ENCODE results near the gene TIMP3.
A peak's percentile ranks its signal among the peaks of the same experiment; 100 is the strongest.

TIMP3 gene

DNA sequence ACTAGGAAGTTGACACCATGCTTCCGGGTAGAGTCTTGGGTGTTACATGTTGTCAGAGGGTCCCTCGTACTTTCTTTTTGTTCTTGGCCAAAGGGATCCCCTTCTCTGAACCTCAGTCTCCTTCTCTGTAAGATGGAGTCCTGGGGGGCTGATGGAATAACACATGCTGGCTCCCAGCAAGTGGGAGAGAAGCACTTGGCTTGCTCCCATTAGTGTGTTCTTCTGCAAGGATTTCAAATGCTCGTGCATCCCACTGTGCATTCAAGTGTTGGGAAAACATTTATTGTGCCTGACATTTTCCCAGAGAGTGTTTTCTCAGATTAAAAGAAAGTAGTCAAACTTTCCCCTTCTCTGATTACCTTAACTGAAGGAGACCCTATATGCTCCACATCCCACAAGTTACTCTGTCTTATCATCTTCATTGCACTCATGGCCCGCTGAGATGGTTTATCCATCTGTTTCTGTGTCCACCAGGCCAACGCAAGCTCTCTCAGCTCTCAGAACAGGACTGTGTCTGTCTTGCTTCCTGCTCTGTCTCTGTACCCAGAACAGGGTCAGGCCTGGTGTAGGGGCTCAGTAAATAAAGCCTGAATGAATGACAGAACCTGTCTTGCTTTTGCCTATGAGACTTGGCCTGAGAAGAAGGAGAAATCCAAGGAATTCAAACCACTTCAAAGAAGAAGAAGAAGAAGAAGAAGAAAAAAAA, 16.0 kb upstream of the TIMP3 start:
- DNase-seq, result no peak

DNA sequence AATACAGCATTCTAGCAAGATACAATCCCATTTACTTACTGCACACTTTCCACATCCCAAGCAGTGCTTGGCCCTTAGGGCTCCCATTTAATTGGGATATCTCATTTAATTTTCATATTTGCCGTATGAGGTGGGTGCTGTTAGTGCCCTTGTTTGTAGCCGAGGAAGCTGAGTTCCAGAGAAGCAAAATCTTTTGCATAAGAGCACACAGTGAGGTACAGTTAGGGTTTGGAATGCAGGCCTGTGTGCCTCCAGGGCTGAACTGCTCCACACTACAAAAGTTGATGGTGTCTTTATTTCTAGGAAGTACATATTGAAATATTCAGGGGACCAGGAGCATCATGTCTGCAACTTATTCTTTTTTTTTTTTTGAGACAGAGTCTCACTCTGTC, 15.5 kb upstream of the TIMP3 start:
- DNase-seq, result no peak

DNA sequence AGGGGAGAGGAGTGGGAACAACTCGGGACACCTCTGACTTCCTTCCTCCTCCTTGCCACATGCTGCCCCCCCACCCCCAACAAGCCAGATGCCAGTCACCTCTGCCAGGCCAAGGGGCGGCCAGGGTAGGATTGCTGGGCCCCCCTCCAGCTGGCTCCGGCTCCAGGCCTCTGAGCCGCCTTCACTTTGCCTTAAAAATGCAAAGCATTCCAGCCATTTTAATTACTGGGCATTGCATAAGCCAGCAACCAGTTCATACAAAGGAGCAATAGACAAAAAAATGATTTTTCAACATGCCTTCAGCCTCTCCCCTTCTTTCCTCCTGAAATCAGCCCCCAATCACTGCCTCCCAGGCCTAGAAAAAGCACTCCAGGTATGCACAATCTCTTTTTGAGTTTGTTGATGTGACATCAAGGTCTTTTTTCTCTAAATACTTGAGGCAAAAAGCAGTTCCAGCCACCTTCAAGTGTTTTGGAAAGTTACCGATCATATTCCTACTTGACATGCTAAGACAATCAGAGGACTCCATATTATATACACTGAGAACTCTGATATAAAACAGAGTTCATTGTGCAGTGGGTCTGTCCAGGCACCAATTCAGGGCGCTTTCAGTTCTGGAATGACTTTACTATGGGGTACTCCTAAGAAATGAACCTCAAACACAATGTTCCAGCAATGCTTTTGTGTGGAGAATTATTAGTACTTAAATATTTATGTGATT, 12.4 kb upstream of the TIMP3 start:
- no peak for DNase-seq

DNA sequence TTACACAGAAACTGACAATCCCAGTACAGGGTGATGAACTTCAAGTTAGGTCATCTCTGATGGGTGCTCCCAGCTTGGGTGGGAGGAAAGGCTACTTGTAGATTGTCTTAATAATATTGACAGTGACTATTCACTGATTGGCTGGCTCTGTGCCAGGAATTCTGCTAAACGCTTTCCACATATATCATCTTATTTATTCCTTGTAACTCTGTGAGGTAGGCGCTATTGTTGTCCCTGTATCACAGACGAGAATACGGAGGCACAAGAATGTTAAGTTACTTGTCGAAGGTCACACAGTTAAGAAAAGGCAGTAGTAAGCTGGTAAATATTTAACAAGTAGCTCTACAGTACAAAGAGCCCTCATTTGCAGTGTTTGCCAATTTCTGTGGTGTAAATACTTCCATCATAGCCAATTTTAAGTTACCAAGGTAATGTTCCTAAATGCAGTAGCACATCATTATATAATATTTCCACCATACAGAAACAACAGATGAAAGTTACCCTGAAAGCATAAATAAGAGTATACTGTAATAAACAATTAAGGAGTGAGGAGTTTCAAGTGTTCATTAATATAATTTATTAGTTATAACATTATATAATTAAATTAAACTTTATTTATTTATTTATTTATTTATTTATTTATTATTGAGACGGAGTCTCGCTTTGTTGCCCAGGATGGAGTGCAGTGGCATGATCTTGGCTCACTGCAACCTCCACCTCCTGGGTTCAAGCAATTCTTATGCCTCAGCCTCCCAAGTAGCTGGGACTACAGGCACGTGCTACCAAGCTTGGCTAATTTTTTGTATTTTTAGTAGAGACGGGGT, 11.5 kb upstream of the TIMP3 start:
- peak in 1 of 56 donors; percentile 11 for DNase-seq

DNA sequence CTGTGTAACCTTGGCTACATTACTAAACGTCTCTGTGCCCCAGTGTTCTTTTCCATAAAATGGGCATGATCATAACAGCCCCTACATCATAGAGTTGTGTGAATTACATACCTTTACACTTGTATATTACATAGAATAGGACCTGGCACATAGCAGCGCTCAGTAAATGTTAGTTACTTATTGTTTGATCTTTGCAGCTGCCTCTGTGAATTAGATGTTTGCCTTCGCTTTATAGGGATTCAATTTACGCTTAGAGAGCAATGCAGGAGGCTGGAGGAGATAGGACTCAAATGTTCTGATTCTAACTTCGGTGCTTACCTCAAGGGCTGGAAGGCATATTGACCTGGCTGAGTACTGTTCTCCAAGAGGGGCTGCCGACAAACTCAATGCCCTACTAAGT, 10.4 kb upstream of the TIMP3 start:
- no peak for DNase-seq

DNA sequence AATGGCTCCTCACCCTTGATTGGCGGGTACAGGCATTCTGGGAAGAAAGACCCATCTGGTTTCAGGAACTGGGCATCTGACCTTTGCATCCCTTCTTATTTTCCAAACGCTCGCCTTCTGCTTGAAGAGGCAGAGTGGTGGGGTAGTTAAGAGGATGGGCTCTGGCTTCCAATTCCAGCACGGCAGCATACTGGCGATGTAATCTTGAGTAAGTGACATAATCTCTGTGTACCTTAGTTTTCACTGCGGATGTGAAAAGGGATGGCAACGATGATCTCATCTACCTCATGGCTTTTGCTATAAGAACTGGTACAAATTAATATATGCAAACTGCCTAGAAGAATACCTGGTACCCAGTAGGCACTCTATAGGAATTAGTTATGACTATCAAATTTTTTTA, 10.0 kb upstream of the TIMP3 start:
- no peak for DNase-seq

DNA sequence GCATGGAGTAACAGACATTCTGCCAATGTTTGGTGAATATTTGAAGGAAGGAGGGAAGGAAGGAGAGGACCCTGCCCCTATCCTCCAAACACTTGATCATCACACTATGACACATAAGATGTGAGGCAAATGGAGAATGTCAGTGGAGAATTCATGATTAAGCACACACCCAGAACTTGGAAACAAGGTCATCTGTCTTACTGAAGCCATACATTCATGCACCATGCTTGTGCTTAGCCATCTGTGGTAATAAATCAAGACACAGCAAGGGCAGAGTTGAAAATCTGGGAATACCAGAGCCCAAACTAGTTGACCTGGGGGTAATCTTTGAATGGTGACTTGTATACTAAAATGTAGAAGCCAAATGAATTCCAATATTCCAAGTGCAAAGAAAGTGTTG, 7.9 kb upstream of the TIMP3 start:
- DNase-seq, result no peak

DNA sequence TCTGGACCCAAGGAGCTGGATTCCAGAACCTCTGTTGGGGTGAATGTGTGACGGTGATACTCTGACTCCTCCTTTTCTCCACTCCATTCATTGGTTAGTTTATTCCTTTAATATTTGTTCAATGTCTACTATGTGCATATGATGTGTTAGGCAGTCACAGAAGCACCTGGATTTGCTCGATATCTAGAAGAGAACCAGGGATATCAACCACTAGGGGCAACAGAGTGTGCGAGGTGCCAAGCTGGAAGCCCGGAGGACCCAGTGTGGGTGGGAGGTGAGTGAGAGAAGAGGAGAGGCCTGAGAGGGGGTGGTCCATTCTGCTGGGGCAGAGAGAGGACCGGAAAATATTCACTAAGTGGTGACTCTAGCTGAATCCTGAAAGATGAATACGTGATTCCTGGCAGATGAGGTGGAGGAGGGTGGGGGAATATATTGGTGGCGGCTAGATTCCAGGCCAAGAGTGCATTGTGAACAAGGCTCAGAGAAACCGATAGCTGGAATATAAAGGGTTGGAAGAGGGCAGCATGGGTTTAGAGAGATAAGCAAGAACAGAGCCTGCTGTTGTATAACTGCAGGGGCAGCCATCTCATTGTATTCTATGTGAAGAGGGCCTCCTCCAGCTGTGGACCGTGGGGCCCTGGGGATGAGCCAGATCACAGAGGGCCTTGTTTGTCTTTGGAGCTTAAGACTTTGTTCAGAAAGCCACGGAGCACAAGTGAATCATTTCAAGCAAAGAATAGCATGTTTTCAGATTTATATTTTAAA, 6.9 kb upstream of the TIMP3 start:
- DNase-seq, result peak in 33 of 56 donors; percentile 11 to 73 (median 31)

DNA sequence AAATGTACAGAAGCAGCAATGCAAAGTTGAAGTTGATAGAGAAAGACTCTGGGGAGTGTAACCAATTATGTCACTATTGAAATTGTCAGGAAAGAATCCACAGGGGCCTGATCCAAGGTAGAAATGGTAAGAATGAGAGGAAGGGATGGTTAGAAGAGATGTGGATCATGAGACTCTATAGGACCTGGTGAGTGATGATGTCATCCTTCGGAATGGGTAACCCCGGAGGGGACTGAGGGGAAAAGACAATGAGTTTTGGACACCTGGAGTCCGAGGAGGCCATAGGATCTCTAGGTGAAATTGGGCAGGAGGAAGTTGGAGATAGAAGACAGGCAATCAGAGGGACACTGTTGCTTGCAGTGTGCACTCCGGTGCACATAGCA, 6.3 kb upstream of the TIMP3 start:
- no peak for DNase-seq

DNA sequence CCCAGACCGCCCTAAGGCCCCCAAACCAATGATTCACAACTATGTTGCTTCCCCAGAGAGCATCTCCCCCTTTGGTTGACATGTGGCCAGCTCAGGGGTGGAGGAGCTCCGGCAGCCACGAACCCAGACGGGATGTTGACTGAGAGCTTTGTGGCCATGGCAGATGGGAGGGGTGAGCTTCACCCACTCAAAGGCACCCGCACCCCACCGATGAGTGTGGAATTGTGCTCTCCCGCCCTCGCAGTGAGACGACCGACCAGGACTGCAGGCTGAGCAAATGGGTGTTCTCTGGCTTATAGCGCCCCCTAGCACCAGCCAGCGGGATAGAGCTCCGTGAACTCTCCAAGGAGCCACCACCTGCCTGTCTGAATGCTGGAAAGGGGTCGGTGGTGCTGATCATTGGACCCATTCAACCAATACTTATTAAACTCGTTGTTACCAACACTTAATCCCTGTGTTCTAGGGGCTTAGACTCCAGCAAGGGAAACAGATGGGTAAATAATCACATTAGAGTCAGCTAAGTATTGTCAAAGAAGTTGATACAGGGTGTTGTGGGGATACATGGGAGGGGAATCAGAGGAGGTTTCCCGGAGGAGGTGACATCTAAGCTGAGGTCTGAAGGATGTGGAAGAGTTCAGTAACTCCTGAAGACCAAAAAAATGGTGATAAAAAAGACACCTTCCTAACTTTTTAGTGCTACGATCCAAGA, 4.5 kb upstream of the TIMP3 start:
- DNase-seq, result peak in 52 of 56 donors; percentile 15 to 83 (median 66)

DNA sequence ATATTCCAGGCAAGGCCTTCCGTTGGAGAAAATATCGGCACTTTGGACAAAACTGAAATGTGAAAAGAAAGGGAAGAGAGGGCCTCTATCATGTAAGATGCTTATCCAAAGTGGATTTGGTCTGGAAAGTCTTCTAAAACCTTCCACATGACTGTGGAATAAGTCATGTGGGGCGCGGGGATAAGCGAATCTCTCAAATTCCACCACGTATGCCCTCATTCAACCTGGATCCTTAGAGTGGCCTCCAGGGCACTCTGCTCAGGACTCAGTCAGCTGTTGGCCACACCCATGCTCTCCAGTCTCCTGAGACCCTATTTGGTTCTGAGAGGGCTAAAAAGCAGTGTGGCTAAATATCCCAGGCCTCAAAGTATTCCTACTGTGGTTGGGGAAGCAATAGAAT, 2.0 kb upstream of the TIMP3 start:
- no peak for DNase-seq

DNA sequence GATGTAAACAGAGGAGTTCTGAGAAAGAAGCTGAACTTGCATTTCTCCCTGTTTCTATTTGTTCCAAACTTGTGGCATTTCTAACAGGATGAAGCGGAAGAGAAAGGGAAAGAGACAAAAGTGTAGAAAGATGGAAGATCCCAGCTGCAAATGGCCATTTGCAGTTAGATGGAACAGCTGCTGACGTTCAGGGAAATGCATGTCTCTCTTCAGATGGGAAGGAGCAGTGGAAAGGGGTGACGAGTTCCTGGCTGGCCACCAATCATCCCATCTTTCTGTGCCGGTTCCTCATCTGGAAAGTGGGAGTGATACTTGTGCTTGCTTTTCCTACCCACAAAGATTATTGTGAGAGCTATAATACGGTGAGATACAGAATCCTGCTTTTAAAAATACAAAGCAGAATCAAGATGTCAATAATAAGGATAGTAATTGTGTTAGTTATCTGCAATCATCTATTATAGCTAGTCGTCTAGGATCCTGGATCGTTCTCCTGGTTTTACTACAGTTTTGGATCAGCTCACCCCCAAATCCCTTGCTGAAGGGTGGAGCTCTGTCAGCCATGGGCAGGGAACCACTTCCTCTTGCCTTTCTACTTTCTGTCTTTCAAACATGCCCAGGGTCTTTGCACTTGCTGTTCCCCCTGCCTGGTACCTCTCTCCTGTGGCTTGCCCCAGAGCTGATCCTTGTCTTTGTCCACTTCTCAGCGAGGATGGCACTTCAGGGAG, 1.2 kb upstream of the TIMP3 start:
- DNase-seq, result no peak

DNA sequence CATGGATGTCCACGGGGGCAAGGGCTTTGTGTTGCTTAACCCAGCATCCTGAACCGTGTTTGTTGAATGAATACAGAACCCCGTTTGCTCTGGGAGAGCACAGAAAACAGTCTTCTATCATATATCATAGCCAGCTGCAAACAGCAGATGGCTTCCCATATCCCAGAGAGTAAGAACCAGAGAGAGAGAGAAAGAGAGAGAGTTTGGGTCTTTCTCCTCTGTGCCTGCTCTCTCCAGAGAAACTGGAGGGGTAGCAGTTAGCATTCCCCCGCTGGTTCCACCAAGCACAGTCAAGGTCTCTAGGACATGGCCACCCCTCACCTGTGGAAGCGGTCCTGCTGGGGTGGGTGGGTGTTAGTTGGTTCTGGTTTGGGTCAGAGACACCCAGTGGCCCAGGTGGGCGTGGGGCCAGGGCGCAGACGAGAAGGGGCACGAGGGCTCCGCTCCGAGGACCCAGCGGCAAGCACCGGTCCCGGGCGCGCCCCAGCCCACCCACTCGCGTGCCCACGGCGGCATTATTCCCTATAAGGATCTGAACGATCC, 440 bp upstream of the TIMP3 start:
- DNase-seq, result peak in 1 of 56 donors; percentile 65

DNA sequence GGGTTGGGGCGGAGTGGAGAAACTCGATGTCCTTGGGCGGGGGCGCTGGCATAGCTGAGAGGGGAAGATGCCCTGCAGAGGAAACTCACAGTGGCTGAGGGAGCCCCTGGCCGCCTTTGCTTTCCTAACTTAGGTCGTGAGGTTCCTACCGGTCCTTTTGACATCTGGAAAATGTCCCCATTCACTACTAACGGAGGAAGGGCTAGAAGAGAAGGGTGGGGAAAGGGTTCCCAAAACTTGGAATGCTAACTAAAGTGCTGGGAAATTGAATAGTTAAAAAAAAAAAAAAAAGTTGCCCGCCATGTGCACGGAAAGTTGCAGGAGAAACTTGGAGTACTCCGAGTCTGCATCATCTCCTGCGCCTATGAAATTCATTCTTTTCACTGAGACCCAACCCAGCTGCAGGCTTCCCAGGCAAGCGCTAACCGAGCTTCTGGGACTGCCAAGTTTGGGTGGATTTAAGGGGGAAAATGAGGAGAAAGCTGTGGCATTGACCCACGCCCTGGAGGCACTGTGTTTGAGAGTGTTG, 796 bp downstream of the TIMP3 start:
- peak in 1 of 56 donors; percentile 4 for DNase-seq

DNA sequence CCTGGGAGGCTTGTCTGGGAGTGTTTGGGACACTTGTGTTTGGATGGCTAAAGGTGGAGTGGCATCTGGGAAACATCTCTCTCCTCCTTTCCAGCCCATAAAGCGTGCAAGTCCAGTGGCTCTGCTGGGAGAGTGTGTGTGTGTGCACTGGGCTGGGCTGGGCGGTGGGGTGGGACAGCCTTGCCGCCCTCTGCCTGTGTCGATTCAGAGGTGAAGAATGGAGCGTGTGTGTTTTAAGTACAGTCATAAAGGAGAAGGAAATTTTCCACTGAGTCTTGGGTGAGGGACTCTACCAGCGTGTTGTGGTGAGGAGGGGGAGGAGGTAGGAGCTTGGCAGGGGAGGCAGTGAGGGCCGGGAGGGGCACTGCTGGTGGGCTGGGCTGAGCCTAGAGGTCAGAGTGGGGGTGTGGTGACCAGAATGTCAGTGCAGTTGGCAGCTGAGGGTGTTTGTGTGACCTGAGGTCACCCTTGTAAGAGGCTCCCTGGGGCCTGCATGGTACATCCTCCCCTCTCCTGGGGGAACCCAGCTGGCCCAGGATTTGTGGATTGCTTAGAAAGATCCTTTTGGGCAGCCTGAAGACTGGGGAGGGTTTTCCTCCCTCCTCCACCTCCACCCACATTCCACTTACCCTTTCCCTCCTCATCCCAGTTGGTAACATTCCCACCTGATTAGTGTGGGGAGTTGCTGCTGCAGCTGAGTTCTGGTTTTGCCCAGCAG, 1.7 kb downstream of the TIMP3 start:
- peak in 1 of 56 donors; percentile 14 for DNase-seq

DNA sequence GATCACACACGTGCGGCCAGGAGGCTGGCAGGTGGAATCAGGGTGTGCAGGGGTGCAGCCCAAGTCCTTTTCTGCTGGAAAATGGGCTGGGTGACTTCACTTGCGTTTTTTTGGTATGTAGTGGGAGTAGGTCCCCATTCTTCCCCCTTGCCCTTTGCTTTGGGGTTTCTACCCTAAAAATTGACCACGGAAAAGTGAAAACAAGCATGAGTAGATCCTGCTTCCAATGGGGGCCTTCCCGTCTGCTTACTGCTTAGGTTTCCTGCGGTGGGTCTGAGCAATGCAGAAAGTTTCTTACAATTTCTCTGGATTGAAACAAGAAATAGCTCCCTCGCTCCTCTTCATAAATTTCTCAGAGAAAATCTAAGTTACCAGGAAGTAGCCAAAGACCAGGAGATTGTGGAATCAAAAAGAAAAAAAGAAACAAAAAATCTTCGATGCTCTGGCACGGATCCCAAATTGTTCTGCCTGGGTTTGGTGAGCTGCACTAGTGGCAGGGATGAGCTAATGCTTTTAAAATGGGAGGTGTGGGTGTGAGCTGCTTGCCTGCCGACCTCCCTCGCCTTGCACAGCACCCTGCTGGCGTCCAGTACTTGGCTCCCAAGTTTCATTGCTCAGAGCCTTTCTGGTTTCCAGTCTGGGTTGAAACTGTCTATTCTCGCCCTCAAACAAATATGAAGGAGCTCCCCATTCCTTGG, 2.4 kb downstream of the TIMP3 start:
- DNase-seq, result peak in 1 of 56 donors; percentile 5

DNA sequence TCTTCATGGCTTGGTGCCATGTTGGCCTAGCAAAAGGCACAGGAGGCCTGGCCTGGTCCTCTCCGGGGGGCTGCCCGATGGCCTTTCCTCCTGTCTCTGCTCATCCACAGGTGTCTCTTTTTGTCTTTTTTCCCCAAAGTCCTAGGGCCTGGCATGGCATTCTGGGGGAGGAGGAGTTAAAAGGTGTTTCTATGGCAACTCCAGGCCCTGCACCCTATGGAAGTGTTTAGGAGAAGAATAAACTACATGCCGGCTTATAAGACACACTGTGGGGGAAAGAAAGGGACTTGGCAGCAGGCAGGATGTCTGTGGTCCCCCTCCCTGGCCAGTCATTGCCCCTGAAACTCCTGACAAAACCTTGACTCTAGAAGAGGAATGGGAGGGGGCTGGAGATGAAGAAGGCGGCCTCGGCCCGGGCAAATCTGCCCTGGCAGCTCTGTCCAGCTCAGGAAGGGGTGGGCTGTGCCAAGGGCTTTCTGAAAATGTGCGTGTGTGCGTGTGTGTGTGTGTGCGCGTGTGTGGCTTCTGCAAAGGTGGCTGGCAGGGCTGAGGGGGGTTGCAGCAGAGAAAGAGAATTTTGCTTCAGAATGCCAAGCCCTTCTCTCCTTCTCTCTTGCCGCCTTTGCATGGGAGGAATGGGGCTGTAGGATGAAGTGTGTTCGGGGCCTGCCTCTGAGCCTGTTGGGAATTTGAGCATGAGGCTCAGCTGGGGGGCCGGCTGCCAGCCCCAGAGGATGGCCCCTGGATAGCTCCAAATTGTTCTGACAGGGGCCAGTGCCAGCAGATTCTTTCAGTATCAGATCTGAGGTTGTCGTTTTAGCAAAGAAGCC, 3.2 kb downstream of the TIMP3 start:
- DNase-seq, result peak in 7 of 56 donors; percentile 9 to 46 (median 16)

All from nucleus accumbens (tissue), 56 donors.